ENCODE data around the gene BMP8A.

Gene BMP8A

GRCh38 chr1:39529901-39530535 is 38.6 kb downstream of the BMP8A start:
- no peak for DNase-seq

- no peak for DNase-seq
These were observed 40.1 kb downstream of the BMP8A start for GRCh38 chr1:39531526-39531925.

GRCh38 chr1:39533442-39533841 is 42.0 kb downstream of the BMP8A start:
- no peak for DNase-seq

GRCh38 chr1:39538531-39539251 is 47.3 kb downstream of the BMP8A start:
- DNase-seq = no peak

GRCh38 chr1:39539252-39539790 is 47.9 kb downstream of the BMP8A start:
- peak; percentile 64 for DNase-seq

GRCh38 chr1:39540504-39541031 is 49.1 kb downstream of the BMP8A start:
- no peak for DNase-seq

GRCh38 chr1:39542924-39543323 is 51.5 kb downstream of the BMP8A start:
- DNase-seq = no peak

GRCh38 chr1:39544327-39544726 is 52.9 kb downstream of the BMP8A start:
- DNase-seq = no peak

- DNase-seq = no peak
These were observed 54.1 kb downstream of the BMP8A start for GRCh38 chr1:39545531-39545930.

- DNase-seq = no peak
These were observed 62.8 kb downstream of the BMP8A start for GRCh38 chr1:39554277-39554676.

GRCh38 chr1:39561279-39561678 is 69.8 kb downstream of the BMP8A start:
- DNase-seq = no peak

GRCh38 chr1:39562886-39563285 is 71.5 kb downstream of the BMP8A start:
- no peak for DNase-seq

GRCh38 chr1:39563669-39564068 is 72.2 kb downstream of the BMP8A start:
- DNase-seq = no peak

GRCh38 chr1:39564340-39564739 is 72.9 kb downstream of the BMP8A start:
- DNase-seq = no peak

GRCh38 chr1:39564941-39565340 is 73.5 kb downstream of the BMP8A start:
- no peak for DNase-seq

- no peak for DNase-seq
These were observed 75.2 kb downstream of the BMP8A start for GRCh38 chr1:39566441-39567137.

- no peak for DNase-seq
These were observed 75.9 kb downstream of the BMP8A start for GRCh38 chr1:39567302-39567701.

- no peak for DNase-seq
These were observed 76.8 kb downstream of the BMP8A start for GRCh38 chr1:39568208-39568607.

GRCh38 chr1:39569034-39569433 is 77.6 kb downstream of the BMP8A start:
- no peak for DNase-seq

GRCh38 chr1:39570477-39571177 is 79.2 kb downstream of the BMP8A start:
- DNase-seq = no peak

- DNase-seq = no peak
These were observed 79.7 kb downstream of the BMP8A start for GRCh38 chr1:39571178-39571483.

- DNase-seq = no peak
These were observed 81.1 kb downstream of the BMP8A start for GRCh38 chr1:39572379-39573096.

GRCh38 chr1:39573097-39573465 is 81.6 kb downstream of the BMP8A start:
- no peak for DNase-seq

Measured in activated CD8-positive, alpha-beta memory T cell treated with anti-CD3 and anti-CD28 coated beads, Interleukin-2, amount 50 U/mL, for 48 hours (primary cell).